ENCODE results near the gene DCHS1. TPM values are rescaled to one million over a fixed set of nuclear protein-coding genes. Genes with fewer than 3 reads are reported as not detected.

DCHS1 gene
- total and polyA plus RNA-seq, 9 of the 15 experiments (the other 6 are each of a cell fraction or from before 2014, with no cell fraction given) = 0.04 to 0.49 (median 0.14) TPM; not detected in 2

DNA sequence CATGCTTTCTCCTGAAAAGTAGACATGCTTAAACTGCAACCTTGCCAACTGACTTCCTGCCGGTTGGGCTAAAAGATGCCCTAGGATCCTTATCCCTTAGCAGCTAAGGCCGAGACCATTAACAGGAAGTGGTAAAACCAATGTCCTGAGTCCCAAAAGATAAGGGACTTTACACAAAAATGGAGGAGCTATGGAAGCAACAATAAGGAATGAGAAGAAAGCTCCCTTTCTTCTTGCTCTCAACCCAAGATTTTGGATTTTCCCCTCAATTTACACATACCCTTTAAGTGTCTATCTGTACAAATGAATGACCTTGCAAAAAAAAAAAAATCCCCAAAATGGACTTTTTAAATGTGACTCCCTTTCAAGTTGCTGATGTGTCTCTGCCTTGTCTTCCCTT is 16.4 kb upstream of the DCHS1 start:
- Histone ChIP-seq H2AFZ (ENCODE audit: low read depth, low read length) (peak overlapping the region; percentile 84), H3K4me3 (no peak overlapping the region), H3K27me3 (ENCODE audit: control insufficient read depth in 2 of 2, insufficient read depth in 2 of 2, low read length in 2 of 2) (no peaks in the 10 kb centered on the region), H4K20me1 (replicated peaks; ENCODE audit: control insufficient read depth, insufficient read depth, low read length) (no peaks in the 10 kb centered on the region), H3K27ac (ENCODE audit: extremely low read depth, low read depth, low read length) (peak overlapping the region; percentile 2; the same call in 1 of the 3 replicates), H3K9me1 (ENCODE audit: control insufficient read depth, insufficient read depth, low read length) (no peaks in the 10 kb centered on the region), H3K4me2 (ENCODE audit: insufficient read depth, low read length) (no peak overlapping the region), H3K9me3 (replicated peaks; ENCODE audit: control insufficient read depth, insufficient read depth, low read depth, low read length) (no peaks in the 10 kb centered on the region), H3K9ac (ENCODE audit: insufficient read depth in 1 of 2, low read depth in 2 of 2, low read length in 2 of 2) (no peak overlapping the region), H3K79me2 (ENCODE audit: control insufficient read depth, insufficient read depth, low read length) (no peaks in the 10 kb centered on the region), H3K36me3 (ENCODE audit: control insufficient read depth, insufficient read depth, low read length) (no peaks in the 10 kb centered on the region), H3K4me1 (replicated peaks in 1 of 2; ENCODE audit: control insufficient read depth in 2 of 2, insufficient read depth in 2 of 2, low read length in 2 of 2) (peaks cover 0 to 24% of the 10 kb centered on the region in 2 experiments; a peak in 4 of 5 replicates)
- DNase-seq (ENCODE audit: extremely low read depth in 1 of 4, low spot score in 3 of 4) (peak in 1 of 4 experiments; percentile 32), ATAC-seq (peak; percentile 25; the same call in 2 of the 3 replicates), FAIRE-seq (no peak)
- POLR2A ChIA-PET = interaction anchor here (0.7 to 0.9 kb wide), 3 partner anchors 10 to 648 kb away, joined by 3 to 5 read pairs (median 3); no protein-coding TSS in a partner anchor
- intact Hi-C loops (cut with micrococcal nuclease) = no loop called here
- in situ Hi-C loops (cut with MboI) = loop anchor here (10.0 kb wide), 1 partner anchor 137 kb away; no protein-coding TSS in a partner anchor
- 5% methylated on average over 2 of the region's 2 CpGs for WGBS (ENCODE audit: insufficient coverage, low coverage, missing lambda C conversion rate)
- CTCF ChIA-PET (ENCODE audit: low intra/inter-chr PET ratio) = no interaction called here
- BruUV-seq (replicated peaks) = no TSS peak
- TF ChIP-seq CREB3L1 (IDR thresholded peaks at IDR 0.05; ENCODE audit: borderline replicate concordance, low read depth) (no peak), PYGO2 (tag; IDR thresholded peaks at IDR 0.05) (no peak), ZBTB9 (CRISPR knock-in tag; IDR thresholded peaks at IDR 0.05) (0 out of 2 replicates have a peak, but pooled peaks have one; percentile 40), FOXK2 (conservative IDR thresholded peaks at IDR 0.05 in 1 of 2, IDR thresholded peaks at IDR 0.05 in 1 of 2; ENCODE audit: low read depth in 2 of 2) (no peak), ZKSCAN3 (CRISPR knock-in tag; IDR thresholded peaks at IDR 0.05) (no peak), SIN3A (IDR thresholded peaks at IDR 0.05; ENCODE audit: borderline replicate concordance in 2 of 2, control insufficient read depth in 1 of 2, low read depth in 2 of 2, low read length in 2 of 2) (no peak), NCOA4 (IDR thresholded peaks at IDR 0.05; ENCODE audit: partially characterized antibody) (no peak), SMAD2 (IDR thresholded peaks at IDR 0.05; ENCODE audit: low read depth, low read length) (no peak), SREBF1 (IDR thresholded peaks at IDR 0.05; ENCODE audit: borderline replicate concordance, low read depth, low read length) (no peak), ETV1 (tag; conservative IDR thresholded peaks at IDR 0.05; ENCODE audit: low read depth) (peak; percentile 51; the same call in 1 of the 2 replicates), ZNF639 (CRISPR knock-in tag; conservative IDR thresholded peaks at IDR 0.05 in 1 of 2, IDR thresholded peaks at IDR 0.05 in 1 of 2) (peak in 1 of 2 experiments; percentile 75; a peak in 2 of 4 replicates), EP300 (IDR thresholded peaks at IDR 0.05; ENCODE audit: low read length) (0 out of 2 replicates have a peak, but pooled peaks have one; percentile 6), ZNF316 (IDR thresholded peaks at IDR 0.05) (peak; percentile 74), FOXA3 (CRISPR knock-in tag; conservative IDR thresholded peaks at IDR 0.05 in 1 of 2, IDR thresholded peaks at IDR 0.05 in 1 of 2) (no peak), ZNF77 (CRISPR knock-in tag; IDR thresholded peaks at IDR 0.05) (no peak)
- TF ChIP-seq, protein P1, sequence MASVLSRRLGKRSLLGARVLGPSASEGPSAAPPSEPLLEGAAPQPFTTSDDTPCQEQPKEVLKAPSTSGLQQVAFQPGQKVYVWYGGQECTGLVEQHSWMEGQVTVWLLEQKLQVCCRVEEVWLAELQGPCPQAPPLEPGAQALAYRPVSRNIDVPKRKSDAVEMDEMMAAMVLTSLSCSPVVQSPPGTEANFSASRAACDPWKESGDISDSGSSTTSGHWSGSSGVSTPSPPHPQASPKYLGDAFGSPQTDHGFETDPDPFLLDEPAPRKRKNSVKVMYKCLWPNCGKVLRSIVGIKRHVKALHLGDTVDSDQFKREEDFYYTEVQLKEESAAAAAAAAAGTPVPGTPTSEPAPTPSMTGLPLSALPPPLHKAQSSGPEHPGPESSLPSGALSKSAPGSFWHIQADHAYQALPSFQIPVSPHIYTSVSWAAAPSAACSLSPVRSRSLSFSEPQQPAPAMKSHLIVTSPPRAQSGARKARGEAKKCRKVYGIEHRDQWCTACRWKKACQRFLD (CRISPR knock-in tag; IDR thresholded peaks at IDR 0.05) = peak; percentile 59; the same call in 1 of the 2 replicates

All from K562 (cell line).